NCI-H1694 treated with DMSO at 0.1 percent for 48 hours (cell line): ENCODE results near the gene MBTPS1.
"Not testable (repeated sequence)": the region's sequence is repeated elsewhere in the genome, so short reads cannot be mapped to it uniquely, and the experiment has no call there.

Source experiments
- DNase-seq: peaks from one replicate; lab custom pipeline; 2025; lab: John Stamatoyannopoulos, UW

Gene MBTPS1

DNA sequence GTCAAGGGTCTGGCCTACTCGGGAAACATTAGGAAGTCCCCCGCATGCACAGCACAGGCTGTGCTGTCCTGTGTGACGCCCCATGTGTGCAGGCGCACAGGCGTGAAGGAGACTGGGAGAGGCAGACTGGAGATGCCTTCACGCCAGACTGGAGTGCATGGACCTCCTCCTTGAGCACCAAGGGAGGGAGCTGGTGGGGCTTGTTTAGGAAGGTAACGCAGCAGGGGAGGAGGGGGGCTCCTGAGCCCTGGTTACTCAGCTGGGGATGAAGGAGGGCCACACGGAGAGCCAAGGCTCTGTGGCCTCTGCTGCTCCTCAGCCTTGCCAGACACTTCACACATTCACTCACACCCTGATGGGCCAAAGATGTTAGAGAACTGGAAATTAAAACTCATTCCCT, 20.5 kb upstream of the MBTPS1 start:
- DNase-seq = no peak

DNA sequence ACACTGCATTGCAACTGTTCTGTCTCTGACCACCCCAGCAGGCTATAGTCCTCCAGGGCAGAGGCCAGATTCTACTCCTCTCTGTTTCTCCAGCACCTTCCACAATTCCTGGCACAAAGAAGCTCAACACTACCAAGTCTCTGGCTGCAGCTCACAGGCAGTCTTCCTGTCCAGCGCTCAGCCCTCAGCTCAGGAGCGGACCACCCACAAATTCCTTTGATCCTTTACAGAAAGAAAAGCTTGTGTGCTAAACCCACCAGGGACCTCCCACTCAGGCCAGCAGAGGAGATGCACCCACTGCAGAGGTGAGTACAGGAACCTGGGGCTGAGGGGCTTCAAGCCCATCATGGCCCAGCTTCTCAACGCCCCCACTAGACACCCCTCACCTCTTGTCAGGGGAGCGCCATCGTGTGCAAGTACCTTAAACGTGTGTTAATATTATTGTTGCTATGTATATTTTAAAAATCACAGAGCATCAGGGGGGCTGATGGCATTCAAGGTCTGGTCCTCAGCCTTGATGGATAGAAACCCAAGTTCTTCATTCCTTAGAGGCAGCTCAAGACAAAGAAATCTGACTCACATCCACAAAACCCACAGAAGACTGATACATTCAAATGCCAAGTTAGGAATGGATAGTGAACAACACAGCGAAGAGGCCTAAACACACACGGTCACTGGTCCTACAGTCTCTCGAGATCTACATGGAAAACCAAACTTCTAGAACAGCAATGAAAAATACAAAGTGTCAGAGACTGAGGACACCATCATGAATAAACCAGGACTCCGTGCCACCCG, 19.8 kb upstream of the MBTPS1 start:
- no peak for DNase-seq

DNA sequence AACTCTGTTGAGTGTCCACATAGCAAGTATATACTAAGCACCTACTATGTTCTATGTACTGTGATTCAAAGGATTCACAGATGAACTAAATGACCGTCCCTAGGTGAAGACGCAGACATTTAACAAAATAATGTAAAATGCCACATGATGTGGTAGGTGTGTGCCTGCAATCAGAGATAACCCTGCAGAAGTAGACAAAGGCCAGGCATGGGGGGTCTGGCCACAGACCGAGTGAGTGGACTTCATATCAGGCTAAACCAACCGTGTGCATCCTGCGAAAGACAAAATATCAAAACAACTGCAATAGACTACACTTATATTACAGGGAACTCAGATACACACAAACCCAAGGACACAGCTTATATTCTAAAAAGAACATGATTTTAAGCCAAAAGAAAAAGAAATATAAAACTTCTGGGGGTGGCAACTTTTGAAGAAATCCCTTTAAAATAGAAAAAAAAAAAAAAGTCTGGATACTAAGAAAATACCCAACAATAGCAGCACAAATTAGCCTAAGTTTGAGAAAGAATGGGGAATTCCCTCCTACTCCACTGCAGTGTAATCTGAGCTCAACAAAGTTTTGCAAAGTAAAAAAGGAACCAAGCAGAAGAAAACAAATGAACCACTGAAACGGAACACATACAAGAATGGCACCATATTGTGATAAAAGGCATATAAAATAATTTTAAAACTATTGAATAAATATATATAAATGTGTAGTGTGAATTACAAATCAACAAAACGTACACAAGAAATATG, 16.0 kb upstream of the MBTPS1 start:
- no peak for DNase-seq

GRCh38 chr16:84131117-84131516, 14.4 kb upstream of the MBTPS1 start:
- DNase-seq = no peak

DNA sequence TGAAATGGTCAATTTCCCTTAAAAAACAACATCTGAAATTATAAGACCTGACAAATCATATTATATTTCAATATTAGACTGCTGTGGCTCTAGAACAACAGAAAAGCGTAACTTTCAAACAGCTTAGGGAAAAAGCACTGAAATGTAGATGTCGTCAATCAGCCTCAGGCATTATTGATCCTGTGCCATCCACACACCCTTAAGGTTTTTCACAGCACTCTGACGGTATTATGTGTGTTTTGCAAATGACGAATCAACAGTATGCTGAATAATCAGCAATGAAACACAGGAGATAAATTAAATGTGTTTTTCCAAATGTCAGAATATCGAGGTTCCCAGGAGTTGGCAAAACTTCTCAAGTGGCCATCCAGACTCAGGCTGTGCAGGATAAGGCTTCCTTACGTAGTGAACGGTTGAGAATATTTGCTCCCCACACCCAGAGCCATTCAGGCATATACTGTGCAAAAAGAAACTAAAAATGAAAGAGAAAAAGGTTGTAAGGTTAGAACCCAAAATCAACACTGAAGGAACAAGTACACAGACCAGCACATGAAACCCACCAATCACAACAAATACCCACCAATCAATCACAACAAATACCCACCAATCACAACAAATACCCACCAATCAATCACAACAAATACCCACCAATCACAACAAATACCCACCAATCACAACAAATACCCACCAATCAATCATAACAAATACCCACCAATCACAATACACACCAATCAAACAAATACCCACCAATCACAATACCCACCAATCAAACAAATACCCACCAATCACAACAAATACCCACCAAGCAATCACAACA, 7.7 kb upstream of the MBTPS1 start:
- DNase-seq = no peak

- DNase-seq = no peak
Observed at GRCh38 chr16:84121007-84121406, 4.3 kb upstream of the MBTPS1 start.

DNA sequence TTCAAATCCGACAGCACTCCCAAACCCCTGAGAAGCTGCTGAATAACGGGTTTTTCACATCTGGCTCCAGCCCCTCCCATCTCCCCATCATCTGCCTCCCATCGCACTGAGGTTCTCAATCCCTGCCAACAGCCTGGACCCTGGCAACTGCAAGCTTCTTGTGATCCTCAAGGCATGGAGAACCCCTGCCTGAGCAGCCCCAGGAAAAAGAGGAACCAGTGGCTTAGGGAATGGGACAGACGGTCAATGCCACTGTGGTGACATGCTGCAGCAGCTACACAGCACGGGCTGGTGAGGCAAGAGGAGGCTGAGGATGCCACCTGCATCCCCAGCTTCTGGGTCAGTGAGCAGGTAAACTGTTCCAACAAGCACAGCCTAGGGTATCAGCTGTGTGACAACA, 3.3 kb upstream of the MBTPS1 start:
- DNase-seq = no peak

DNA sequence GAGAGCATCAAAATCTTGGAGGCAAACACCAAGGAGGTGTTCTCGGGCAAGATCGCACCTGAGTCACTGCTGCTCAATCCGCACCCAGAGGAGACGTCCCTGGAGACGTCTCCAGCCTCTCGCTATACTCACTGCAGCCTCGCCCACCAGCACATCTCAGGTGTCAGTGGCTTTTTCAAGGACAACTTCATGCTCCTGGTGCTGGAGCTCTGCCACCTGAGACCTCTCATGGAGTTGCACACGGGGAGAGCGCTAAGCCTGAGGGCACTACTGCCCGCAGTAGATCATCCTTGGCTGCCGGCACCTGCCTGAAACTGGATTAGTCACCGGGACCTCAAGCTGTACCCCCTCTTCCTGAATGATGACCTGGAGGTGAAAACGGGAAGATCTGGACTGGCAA, 2.6 kb upstream of the MBTPS1 start:
- no peak for DNase-seq

- DNase-seq = not testable (repeated sequence)
Observed at GRCh38 chr16:84118315-84118714, 1.6 kb upstream of the MBTPS1 start.

DNA sequence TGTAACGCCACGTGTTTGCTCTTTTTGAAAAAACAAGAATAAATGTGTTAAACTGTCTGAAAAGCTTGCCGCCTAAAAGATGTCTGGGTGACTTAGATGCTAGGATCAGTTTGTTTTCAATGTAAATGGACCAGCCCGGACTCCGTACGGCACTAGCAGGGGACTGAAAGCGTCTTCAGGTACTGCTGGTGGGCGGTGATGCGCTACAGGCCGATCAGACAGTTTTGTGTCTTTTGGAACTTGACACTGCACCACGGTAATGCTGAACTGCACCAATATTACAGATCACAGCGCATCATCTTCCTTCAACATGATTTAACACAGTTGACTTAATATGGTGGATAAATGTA, 727 bp upstream of the MBTPS1 start:
- DNase-seq = no peak

DNA sequence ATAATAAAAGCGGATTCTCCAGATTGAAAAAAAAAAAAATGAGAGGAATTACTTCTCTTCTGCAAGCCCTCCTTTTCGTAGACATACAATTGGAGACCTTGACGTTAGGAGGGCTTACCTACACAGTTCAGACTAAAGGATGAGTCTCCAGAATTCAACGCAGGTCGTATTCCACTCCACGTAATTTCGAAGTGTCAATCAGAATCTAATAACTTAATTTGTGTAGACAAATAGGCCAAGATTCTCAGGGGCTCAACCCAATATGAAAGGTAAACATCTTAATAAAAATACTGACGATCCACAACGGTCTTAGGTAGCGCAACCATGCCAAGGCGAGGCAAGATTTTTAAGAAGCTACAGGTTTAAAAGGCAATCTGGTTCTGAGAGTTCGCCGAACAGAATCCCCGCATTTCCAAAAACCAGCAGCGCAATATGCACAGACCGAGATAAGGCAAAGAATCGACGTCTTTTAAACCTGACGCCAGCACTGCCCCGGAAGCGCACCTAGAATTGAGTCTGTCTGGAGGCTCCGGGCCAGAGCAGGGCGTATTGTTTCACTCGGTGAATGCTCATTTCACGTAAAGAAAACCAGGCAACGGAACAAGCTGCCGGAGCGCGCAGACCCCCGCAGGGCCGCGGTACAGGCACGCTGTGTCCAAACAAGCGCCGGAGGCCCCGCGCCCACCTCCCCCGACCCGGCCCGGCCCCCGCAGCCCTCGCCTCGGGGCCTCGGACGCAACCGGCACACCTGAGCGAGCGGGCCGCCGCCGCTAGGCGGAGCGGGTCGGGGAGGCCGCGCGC, 623 bp downstream of the MBTPS1 start:
- no peak for DNase-seq

DNA sequence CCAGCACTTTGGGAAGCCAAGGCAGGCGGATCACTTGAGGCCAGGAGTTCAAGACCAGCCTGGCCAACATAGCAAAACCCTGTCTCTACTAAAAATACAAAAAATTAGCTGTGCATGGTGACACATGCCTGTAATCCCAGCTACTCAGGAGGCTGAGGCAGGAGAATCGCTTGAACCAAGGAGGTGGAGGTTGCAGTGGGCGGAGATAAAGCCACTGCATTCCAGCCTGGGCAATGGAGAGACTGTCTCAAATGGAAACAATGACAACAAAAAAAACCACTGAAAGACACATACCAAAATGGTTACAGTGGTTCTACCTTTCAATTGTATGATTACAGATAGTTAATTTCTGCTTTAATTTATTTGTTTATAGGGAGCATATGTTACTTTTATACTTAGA, 4.8 kb downstream of the MBTPS1 start:
- DNase-seq = not testable (repeated sequence)

GRCh38 chr16:84111525-84111924, 5.2 kb downstream of the MBTPS1 start:
- DNase-seq = no peak

DNA sequence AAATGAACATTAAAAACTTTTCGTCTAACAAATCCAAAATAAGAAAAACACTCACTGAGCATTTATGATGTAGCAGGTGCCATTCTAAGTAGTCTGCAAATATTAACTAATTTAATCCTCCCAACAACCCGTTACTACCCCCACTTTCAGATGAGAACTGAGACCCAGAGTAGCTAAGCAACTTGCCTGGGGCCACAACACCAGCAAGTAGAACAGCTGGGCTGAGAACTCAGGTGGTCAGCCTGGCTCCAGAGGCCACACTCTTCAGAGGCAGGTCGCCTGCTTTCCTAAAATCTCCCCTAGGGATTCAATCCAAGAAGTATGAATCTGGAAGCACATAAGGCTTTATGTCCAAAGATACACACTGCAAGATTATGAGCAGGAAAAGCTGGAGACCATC, 6.2 kb downstream of the MBTPS1 start:
- no peak for DNase-seq

DNA sequence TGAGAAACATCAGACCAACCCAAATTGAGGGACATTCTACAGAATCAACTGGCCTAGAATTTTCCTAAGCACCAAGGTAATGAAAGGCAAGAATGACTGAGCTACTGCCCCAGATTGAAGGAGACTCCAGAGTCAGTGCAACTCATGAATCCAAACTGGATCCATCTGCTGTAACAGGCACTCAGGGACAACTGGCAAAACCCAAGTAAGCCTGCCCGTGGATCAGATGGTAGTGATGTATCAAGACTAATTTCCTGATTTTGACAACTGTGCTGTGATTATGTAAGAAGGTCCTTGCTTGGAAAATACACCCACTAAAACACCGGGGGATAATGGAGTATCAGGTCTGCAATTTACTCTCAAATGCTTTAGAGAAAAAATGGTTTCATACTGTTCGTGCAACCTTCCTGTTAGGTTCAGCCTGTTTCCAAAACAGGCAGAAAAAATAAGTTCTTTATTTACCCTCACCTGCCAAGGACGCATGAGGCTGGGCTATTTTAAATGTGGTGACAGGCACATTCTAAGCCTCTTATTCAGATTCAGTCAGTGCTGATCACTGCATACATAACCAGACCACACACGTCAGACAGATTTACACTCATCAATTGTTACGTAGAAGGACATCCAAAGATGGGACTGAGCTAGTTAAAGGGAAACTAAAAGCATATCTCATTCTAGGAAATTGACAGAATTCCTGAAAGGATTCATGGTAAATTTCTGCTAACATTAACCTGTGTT, 7.0 kb downstream of the MBTPS1 start:
- no peak for DNase-seq

- DNase-seq = no peak
Observed at GRCh38 chr16:84107921-84108320, 8.8 kb downstream of the MBTPS1 start.

- DNase-seq = no peak
Observed at GRCh38 chr16:84105948-84106740, 10.6 kb downstream of the MBTPS1 start.

- no peak for DNase-seq
Observed at GRCh38 chr16:84105301-84105815, 11.4 kb downstream of the MBTPS1 start.

DNA sequence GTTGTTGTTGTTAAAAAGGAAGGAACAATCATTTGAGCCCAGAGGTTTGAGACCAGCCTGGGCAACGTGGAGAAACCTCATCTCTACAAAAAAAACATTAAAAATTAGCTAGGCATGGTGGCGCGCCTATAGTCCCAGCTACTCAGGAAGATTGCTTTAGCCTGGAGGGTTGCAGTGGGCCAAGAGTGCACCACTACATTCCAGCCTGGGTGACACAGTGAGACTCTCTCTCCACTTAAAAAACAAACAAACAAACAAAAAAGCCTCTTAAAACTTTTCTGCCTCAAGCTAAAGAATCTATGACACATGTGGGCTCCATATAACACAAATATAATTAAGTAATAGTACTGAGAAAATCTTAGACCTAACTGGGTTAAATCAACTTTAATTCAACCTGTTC, 12.5 kb downstream of the MBTPS1 start:
- no peak for DNase-seq

DNA sequence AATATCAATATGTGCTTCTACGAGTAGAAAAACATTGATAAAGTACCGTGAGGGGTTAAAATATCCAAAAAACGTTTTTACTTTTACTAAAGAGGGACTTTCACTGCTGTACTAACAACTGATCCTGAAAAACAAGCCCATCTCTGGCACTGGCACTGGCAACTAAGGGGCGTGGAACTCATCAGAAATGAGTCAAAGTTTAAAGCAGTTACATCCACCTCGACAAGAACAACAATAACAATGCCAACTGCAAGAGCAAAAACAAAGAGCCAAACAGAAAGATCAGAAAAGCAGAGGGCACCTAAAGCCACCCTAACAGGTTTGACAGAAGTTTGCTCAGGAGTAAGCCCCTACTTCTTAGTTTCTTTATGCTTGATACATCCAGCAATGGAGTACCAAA, 13.1 kb downstream of the MBTPS1 start:
- DNase-seq = no peak
